HG02798 (cell line): ENCODE results near the gene CHD6.
"Not testable (repeated sequence)": the region's sequence is repeated elsewhere in the genome, so short reads cannot be mapped to it uniquely, and the experiment has no call there.

Source experiments
- ATAC-seq: cut with Tn5 transposase; IDR thresholded peaks from one replicate; pipeline ENCODE4 v1.9.1; 2021; ENCODE audit warnings: mild to moderate bottlenecking; ENCODE audit not compliant: unreplicated experiment, poor library complexity

The CHD6 gene

GRCh38 chr20:41551011-41551705 lies 67.0 kb downstream of the CHD6 start:
- no peak for ATAC-seq

- ATAC-seq: no peak
Measured at GRCh38 chr20:41547221-41547620, 71.0 kb downstream of the CHD6 start.

- ATAC-seq: no peak
Measured at GRCh38 chr20:41546535-41546934, 71.6 kb downstream of the CHD6 start.

- no peak for ATAC-seq
Measured at GRCh38 chr20:41544472-41544871, 73.7 kb downstream of the CHD6 start.

GRCh38 chr20:41540918-41541317 lies 77.3 kb downstream of the CHD6 start:
- ATAC-seq: no peak

- ATAC-seq: no peak
Measured at GRCh38 chr20:41540459-41540858, 77.7 kb downstream of the CHD6 start.

- no peak for ATAC-seq
Measured at GRCh38 chr20:41538810-41539596, 79.2 kb downstream of the CHD6 start.

- no peak for ATAC-seq
Measured at GRCh38 chr20:41537865-41538264, 80.3 kb downstream of the CHD6 start.

- not testable (repeated sequence) for ATAC-seq
Measured at GRCh38 chr20:41535551-41535950, 82.6 kb downstream of the CHD6 start.

GRCh38 chr20:41534842-41535241 lies 83.3 kb downstream of the CHD6 start:
- no peak for ATAC-seq

- ATAC-seq: no peak
Measured at GRCh38 chr20:41534170-41534569, 84.0 kb downstream of the CHD6 start.

GRCh38 chr20:41533537-41534136 lies 84.5 kb downstream of the CHD6 start:
- no peak for ATAC-seq

GRCh38 chr20:41532935-41533334 lies 85.2 kb downstream of the CHD6 start:
- no peak for ATAC-seq

GRCh38 chr20:41531518-41532275 lies 86.5 kb downstream of the CHD6 start:
- no peak for ATAC-seq

- no peak for ATAC-seq
Measured at GRCh38 chr20:41530923-41531322, 87.3 kb downstream of the CHD6 start.

- no peak for ATAC-seq
Measured at GRCh38 chr20:41526327-41526726, 91.8 kb downstream of the CHD6 start.

- ATAC-seq: no peak
Measured at GRCh38 chr20:41524980-41525613, 93.1 kb downstream of the CHD6 start.

GRCh38 chr20:41523857-41524256 lies 94.3 kb downstream of the CHD6 start:
- ATAC-seq: no peak

- ATAC-seq: no peak
Measured at GRCh38 chr20:41513829-41514228, 104.3 kb downstream of the CHD6 start.

GRCh38 chr20:41512624-41513023 lies 105.6 kb downstream of the CHD6 start:
- ATAC-seq: no peak
